GM21717 (cell line): Measurements from ENCODE around the gene INTU.
"Not testable (repeated sequence)": the region's sequence is repeated elsewhere in the genome, so short reads cannot be mapped to it uniquely, and the experiment has no call there.

Source experiments
- ATAC-seq: cut with Tn5 transposase; IDR thresholded peaks from one replicate; pipeline ENCODE4 v1.9.1; 2021; ENCODE audit warnings: mild to moderate bottlenecking, moderate library complexity; ENCODE audit not compliant: unreplicated experiment

The INTU gene

DNA sequence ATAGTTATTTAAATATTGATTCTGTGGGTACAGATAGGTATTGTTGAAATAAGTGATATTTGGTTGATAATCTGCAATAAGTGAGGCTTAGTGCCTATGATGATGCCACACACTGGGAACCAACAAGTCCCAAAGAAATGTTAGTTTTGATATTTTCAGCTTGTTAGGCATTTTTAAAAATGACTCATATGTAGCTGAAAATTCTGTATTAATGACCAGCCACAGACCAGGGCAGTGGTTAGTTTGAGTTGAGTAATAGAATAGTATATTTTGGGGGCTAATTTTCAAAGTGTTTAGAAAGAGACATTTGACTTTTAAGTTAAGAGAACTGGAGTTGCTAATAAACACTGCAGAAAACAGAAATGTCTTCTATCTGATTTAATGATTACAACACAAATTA is 9.4 kb downstream of the INTU start:
- ATAC-seq: no peak

DNA sequence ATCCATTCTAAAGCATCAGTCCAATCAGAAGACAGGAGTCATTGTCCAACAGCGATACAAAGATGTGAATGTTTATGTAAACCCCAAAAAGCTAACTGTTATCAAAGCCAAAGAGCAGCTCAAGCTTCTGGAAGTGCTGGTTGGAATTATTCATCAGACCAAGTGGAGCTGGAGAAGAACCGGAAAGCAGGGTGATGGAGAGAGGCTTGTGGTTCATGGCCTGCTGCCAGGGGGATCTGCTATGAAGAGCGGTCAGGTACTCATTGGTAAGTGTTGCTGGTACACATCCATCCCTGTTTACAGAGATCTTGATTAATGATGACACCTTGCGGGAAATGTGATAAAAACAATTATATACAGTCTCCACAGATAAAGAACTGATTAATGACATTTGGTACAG is 11.0 kb downstream of the INTU start:
- ATAC-seq: no peak

DNA sequence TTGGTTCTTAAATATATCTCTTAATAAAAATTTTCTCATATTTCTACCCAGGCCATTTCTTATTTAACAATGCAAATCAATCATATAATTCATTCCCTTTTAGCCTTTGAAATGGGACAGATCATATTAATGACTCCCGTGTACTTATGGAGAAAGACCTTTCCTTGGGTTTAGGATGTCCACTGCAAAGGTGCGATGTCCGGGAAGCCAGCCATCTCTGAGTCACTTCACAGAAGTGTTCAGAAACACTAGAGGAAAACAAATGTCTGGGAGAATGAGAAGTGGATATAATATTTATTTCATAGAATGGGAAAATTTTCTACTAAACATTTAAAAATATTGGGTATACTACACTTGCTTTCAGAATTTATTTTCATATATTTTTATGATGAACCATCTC is 15.3 kb downstream of the INTU start:
- ATAC-seq: no peak

DNA sequence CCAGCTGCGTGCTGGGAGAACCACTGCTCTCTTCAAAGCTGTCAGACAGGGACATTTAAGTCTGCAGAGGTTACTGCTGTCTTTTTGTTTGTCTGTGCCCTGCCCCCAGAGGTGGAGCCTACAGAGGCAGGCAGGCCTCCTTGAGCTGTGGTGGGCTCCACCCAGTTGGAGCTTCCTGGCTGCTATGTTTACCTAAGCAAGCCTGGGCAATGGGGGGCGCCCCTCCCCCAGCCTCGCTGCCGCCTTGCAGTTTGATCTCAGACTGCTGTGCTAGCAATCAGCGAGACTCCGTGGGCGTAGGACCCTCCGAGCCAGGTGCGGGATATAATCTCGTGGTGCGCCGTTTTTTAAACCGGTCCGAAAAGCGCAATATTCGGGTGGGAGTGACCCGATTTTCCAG is 22.8 kb downstream of the INTU start:
- not testable (repeated sequence) for ATAC-seq

DNA sequence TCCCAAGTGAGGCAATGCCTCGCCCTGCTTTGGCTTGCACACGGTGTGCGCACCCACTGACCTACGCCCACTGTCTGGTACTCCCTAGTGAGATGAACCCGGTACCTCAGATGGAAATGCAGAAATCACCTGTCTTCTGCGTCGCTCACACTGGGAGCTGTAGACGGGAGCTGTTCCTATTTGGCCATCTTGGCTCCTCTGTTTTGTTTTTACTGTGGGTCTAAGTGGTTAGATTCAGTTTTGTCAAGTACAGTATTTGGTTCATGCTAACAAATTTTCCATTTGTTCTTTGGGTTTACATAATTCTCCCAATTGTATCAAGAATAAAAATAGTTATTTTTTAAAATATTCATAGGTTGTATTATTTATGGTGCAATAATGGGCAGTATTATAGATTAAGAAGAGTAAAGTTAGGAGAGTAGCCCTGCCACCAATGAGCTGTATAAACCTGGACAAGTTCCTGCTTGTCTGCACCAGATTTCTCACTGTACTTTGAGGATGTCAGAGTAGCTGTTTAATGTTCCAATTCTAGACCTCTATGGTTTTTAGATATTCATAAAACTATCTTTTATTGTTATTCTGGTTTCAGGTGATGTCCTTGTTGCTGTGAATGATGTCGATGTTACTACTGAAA is 23.4 kb downstream of the INTU start:
- no peak for ATAC-seq

DNA sequence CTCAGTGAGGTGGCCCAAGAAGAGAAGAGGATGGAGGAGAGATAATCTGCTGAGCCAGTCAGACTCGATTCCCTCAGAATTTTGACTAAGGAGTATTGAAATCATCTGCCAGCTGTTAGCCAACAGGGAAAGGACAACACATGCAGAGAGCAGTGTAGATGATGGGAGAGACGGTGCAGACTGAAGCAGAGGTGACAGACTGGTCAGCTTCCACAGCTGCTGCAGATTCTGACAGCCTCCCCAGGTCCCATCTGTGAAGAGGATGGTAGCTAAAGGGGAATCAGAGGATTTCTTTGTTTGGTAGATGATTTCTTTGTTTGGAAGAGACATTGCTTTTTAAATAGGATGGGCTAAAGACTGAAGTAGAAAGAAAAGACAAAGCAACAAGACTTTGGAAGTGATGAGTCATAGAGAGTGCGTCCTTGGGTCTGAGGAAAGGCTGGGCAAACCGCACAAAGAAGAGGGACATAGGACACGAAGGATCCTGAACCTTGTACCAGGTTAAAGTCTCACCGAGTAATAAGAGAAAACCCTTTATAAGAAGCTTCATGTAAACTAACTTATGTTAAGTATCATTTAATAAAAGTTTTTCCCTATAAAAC is 27.6 kb downstream of the INTU start:
- ATAC-seq: no peak

DNA sequence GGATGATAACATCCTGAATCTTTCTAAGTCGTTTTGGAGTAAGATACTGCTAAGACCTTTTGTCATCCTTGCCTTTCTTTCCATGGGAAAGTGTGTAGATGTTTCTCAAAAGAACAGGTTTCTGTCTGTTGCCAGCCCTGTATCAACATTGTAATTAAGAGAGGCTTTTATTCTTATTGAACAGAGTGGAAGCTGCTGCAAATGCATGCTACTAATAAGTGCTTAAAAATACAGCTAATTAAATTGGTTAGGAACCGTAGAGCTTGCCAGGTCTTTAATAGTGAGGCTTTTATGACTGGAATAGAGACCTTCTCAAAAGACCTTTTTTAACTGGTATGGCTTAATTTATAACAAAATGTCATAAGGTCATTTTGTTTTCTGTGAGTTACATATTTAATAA is 34.4 kb downstream of the INTU start:
- ATAC-seq: no peak

DNA sequence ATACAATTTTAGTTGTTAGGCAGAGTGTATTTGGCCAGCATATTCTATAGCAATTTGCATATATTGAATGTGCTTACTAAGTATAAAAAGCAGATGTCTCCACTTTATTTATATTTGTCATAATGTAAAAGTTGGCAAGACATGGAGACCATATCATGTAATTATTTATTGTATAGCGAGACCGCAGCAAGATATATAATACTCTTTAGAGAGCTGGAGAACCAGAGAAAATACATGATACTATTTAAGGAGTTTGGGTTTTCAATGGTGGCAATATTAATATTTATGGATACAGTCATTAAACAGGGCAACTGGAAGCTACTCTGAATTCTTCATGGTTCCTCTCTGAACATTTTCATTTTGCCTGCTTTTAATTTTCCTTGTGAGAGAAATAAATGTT is 35.0 kb downstream of the INTU start:
- ATAC-seq: no peak

DNA sequence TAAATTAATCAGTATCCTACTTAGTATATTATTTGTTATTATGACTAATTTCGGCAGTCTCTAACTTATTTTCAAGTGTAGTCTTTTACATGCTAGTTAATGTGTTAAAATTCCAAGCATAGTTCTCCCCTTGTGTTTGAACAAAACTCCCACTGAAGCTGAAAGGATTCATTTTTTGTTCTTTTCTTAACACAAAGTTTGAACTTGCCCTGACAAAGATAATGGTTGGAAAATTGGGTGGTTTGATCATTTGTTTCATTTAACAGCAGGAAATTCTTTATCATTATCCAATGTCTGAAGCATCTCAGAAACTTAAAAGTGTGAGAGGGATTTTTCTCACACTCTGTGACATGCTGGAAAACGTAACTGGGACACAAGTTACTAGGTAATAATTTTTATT is 36.0 kb downstream of the INTU start:
- ATAC-seq: no peak

DNA sequence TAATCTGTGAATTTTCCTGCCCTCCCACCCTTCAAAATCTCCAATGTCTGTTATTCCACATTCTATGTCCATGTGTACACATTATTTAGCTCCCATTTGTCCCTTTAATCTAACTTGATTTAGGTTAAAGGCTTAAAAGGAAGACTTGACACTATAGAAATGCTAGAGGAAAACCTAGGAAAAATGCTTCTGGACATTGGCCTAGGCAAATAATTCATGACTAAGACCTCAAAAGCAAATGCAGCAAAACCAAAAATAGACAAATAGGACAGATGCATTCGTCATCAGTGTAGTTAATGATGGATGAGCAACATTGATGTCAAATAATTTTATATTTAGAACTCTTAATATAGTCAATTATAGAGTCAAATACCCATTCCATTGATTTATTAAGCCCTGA is 36.9 kb downstream of the INTU start:
- no peak for ATAC-seq

DNA sequence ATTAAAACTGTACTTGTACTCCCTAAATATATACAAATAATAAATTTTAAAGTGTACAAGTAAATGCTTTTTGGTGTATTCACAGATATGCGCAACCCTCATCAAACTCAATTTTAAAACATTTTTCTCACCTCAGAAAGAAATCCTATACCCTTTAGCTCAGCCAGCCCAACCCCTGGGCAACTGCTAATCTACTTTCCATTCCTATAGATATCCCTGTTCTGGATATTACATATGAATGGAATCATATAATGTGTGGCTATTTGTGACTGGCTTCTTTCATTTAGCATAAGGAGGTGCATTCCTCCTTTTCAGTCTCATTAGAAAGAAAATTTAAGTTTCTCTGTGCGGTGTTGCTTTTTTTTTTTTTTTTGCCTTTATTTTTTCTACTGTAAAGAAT is 39.4 kb downstream of the INTU start:
- ATAC-seq: no peak

DNA sequence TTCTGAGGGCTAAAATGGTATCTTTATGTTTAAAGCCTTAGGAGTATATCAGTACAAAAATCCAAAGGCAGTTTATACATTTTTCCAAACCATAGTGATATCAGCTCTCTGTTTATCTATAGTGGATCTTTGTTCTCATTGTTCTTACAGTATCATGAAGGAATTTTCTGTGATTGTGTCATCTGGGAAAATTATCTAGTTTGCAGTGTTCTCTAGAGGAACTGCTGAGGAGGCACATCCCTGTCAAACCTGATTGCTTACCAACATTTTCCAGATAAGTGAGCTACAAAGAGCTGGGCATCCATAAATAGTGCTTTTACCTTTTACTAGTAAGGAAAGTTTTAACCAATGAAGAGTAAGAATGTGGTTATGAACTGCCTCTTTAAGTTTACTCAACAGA is 52.5 kb downstream of the INTU start:
- ATAC-seq: no peak

DNA sequence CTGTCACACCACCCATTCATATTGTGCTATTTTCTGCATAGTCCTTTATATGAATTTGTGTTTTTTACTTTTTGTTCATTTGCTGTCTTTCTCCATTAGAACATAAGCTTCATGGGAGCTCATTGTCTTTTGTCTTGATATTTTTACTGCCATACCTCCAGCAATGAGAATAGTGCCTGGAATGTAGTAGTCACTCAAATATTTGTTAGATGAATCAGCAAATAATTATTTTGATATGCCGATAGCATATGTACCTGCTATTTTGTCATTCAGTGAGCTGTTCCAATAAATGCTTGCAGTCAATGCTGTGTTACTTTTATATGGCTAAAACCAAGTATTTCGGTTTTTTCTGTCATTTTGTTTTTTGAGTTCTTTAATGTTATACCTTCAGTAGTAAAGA is 53.9 kb downstream of the INTU start:
- ATAC-seq: no peak

DNA sequence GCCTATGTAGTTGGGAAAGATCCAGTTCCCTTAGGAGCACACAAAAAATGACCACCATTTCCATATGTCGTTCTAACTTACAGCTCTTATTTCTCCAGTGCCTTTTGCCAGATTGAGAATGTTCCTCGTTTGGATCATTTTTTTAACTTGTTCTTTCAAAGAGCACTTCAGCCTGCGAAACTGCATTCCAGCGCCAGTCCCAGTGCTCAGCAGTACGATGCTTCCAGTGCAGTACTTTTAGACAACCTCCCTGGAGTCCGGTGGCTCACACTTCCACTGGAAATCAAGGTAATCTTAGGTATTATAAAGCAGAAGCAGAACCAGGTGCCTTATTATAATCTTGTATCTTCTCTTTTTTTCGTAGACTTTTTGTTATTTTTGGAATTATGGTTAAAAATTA is 54.8 kb downstream of the INTU start:
- no peak for ATAC-seq

DNA sequence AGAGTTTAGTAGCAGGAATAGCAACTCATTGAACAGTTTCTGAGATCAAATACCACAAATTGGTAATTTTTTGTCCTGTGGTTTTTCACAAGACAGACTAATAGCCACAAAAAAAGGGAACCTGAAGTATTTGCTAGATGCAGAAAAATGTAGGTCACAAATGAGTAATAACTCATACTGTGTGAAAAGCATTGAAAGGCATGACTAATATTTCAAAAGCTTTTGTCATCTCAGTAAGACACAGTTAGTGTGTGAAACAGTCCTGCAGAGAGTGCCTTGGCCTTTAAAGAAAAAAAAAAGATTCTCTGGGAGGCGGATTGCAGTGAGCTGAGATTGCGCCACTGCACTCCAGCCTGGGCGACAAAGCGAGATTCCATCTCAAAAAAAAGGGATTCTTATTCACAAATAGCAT is 66.0 kb downstream of the INTU start:
- ATAC-seq: peak; percentile 100

DNA sequence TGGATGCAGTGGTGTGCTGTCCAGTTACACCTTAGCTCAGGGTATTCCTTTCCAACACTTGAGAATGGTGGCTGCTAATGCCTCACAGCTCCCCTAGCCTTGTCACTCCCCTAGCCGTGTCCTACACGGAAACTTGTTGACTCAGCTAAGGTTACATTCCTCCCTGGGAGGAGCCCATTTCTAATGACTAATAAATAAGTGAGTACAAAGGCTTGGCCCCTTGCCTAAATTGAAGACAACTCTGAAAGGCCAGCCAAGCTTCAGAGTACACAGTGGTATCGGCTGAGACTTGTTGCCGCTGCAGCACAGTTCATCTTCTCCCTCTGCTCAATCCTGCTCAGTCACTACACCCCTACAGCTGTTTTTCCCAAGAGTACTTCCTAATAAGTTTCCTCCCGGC is 76.2 kb downstream of the INTU start:
- ATAC-seq: no peak

DNA sequence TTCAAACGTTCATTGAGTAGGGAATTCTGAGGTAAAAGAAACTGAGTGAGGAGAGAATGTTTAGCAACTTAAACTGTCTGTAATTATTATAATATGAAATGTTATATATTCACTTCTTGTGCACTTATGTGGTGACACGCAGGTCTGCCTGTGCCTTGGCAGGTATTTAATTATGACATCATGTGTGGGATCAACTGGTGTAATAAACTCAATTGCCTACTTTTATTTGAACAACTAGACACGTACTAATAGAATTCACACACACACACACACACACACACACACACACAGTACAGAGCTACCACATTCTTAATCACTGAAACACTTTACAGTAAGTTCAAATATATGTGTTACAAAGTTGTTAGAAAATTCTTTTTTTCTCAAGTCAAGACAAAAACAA is 76.7 kb downstream of the INTU start:
- no peak for ATAC-seq

DNA sequence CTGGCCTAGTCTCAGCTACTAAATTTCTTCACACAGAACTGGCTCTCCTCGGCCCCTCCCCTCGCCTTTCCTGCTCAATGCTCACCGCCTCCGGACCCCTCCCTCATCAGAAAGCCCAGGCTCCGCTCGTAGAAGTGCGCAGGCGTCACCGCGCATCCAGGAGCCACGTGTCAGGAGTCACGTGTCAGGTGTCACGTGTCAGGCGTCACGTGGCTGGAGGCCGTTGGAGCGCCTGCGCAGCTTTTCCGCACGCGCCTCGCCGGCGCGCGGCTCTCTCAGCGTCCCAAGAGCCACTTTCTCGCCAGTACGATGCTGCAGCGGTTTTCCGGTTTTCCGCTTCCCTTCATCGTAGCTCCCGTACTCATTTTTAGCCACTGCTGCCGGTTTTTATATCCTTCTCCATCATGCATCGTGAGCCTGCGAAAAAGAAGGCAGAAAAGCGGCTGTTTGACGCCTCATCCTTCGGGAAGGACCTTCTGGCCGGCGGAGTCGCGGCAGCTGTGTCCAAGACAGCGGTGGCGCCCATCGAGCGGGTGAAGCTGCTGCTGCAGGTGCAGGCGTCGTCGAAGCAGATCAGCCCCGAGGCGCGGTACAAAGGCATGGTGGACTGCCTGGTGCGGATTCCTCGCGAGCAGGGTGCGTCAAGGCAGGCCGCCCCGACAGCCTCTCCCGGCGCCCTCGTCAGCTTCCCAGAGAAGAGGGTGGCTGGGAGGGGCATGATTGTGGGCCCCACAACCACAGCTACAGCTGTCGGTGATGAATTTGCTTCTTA is 97.6 kb downstream of the INTU start, which contains the start of gene SLC25A31:
SLC25A31 (plus strand) TSS at position 259 of the 772 bp plus-strand sequence; CDS start at position 405, 146 bp downstream.
- ATAC-seq: no peak

DNA sequence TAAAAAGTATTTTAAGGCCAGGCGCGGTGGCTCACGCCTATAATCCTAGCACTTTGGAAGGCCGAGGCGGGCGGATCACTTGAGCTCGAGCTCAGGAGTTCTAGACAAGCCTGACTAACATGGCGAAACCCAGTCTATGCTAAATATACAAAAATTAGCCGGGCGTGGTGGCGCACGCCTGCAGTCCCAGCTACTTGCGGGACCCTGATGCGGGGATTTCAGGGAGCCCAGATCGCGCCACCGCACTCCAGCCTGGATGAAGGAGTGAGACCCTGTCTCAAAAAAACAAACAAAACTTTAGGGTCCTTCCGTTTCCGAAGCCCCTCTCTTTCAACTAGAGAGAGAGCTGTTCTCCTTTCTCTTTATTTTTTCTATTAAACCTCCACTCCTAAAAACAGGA is 98.6 kb downstream of the INTU start:
- no peak for ATAC-seq

DNA sequence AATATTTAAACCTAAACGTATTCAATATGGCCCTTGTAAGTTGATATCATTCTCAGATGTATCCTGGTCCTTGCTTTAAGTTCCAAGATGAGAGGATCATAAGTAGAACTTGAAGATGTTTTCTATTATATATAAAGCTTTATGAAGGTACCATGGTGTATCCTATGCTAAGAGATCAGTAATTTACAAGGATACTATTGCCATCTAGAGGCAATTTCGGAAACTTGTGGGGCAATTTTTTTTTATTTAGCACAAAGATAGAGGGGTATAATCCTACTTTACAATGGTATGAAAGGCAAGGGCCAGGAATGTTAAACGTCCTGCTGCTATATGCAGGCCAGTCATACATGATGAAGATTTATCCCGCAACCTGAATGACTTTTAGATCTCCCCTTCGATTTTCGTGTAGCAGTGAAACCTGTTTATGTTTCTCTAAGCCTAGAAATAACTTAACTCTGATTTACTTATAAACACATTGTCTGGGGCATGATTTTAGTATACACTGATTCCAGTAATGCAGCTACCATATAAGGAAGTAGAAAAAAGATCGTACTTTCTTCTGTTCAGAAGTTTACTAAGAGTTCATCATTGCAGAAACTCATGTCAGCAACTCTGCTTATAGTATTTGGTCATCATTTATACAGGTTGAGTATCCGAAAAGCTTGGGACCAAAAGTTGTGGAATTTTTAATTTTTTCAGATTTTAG is 100.0 kb downstream of the INTU start:
- no peak for ATAC-seq

DNA sequence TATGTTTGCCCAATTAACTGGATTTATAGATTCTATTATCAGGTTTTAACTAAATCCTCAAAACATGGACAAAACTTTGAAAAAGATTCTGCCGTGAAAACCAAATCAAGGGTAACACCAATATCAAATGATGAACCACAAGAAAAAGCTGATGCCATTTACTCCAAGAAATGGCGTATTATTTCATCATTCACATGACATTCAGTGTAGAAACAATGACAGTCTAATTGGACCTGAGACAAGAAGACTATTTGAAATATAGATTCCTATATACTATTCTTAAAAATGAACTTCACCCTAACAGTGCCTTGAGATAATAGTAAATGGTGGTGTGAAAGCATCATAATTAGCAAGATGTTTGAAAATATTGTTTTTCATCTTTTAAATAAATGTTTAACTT is 102.2 kb downstream of the INTU start:
- ATAC-seq: no peak

DNA sequence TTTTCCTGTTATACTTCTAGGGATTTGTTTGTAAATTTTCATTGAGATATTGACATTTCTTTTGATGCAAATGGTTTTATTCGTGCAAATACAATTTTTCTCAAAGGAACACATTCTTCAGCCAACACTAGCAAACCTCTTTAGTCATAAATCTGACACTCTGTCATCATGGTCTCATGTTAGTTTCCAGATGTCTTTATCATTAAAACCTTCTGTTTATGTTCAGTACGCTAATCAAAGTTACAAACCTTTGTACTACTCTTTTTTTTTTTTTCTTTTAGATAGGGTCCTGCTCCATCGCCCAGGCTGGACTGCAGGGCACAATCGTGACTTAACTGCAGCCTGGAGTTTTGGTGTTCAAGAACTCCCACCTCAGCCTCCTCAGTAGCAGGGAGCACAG is 104.5 kb downstream of the INTU start:
- no peak for ATAC-seq
